Progenitor cell of endocrine pancreas (in vitro differentiated cells): ENCODE measurements around the gene CKB. TPM values are rescaled to one million over a fixed set of nuclear protein-coding genes. Genes with fewer than 3 reads are reported as not detected.

Experiments
- DNase-seq: peaks from one replicate; pipeline ENCODE4 v3.0.0; 2021; ENCODE audit warnings: low spot score; ENCODE audit not compliant: unreplicated experiment
- H3K27ac Mint-ChIP-seq: 2 replicates; pipeline ENCODE4 v1.8.0; 2021; ENCODE audit warnings: mild to moderate bottlenecking, moderate library complexity, mixed read lengths
- H3K27me3 Mint-ChIP-seq: 2 replicates; pipeline ENCODE4 v1.8.0; 2021; ENCODE audit warnings: mixed read lengths
- H3K36me3 Mint-ChIP-seq: 2 replicates; pipeline ENCODE4 v1.8.0; 2022; ENCODE audit warnings: mixed read lengths; ENCODE audit not compliant: insufficient read depth
- H3K4me1 Mint-ChIP-seq: 2 replicates; pipeline ENCODE4 v1.8.0; 2021; ENCODE audit warnings: low read depth, mixed read lengths
- H3K4me3 Mint-ChIP-seq: 2 replicates; pipeline ENCODE4 v1.8.0; 2021; ENCODE audit warnings: low read depth, mild to moderate bottlenecking, moderate library complexity, mixed read lengths
- H3K9me3 Mint-ChIP-seq: 2 replicates; pipeline ENCODE4 v1.8.0; 2021; ENCODE audit warnings: low read depth, mixed read lengths
- CTCF ChIP-seq: fragments of 200-600 bp; sonication (generic); IDR thresholded peaks from one replicate; pipeline ENCODE4 v1.5.0; 2021; ENCODE audit warnings: antibody characterized with exemption, mild to moderate bottlenecking; ENCODE audit not compliant: unreplicated experiment
- total RNA-seq: library from RNA; stranded (reverse); gene quantifications from 2 replicates; pipeline ENCODE4 v1.2.1, GENCODE V29; 2021

CKB gene
- total RNA-seq, 1 donor from 2014 or later = 983 TPM

DNA sequence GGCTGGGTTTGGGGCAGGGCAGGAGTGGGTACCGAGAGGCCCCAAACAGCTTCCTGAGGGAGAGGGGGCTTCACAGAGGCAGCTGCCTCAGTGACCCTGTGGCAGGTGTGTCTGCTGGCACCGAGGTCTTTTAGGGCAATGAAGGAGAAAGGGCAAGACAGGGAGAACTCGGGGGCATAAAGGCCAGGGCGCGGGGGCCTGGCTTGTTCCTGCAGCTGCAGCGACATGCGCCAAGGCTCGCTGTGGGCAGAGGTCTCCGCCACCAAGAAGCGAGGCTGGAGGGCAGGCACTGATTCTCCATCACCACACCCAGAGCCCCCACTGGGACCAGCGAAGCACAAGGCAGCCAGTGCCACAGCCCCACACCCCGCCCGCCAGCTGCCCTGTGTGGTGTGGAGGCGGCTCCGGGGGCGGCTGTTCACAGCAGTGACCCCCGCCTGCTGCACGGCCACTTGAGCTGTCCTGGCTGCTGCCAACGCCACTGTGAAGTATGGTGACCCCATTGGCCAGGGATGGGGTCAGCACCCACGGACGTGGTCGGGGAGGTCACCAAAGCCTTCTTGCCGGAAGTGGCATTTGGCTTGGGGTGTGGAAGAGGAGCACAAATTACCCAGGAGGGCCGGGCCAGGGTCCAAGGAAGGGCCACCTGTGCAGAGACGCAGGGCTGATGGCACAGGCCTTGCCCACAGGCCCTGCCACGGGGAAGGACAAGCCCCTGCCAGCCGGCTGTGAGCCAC is 23.5 kb upstream of the CKB start:
- no peak for TF ChIP-seq CTCF
- no peak for DNase-seq
- Mint-ChIP-seq H3K9me3 (no peaks in the 10 kb centered on the region), H3K27ac (no peak overlapping the region), H3K27me3 (no peaks in the 10 kb centered on the region), H3K4me1 (peaks cover 5% of the 10 kb centered on the region), H3K36me3 (no peaks in the 10 kb centered on the region), H3K4me3 (no peak overlapping the region)

- peaks cover 5% of the 10 kb centered on the region for H3K4me1 Mint-ChIP-seq
- no peak for TF ChIP-seq CTCF
- H3K27me3 Mint-ChIP-seq = no peaks in the 10 kb centered on the region
- H3K36me3 Mint-ChIP-seq = no peaks in the 10 kb centered on the region
- DNase-seq = no peak
- H3K9me3 Mint-ChIP-seq = no peaks in the 10 kb centered on the region
- H3K27ac Mint-ChIP-seq = no peak overlapping the region
- no peak overlapping the region for H3K4me3 Mint-ChIP-seq
These were observed 22.7 kb upstream of the CKB start for GRCh38 chr14:103545219-103545914.

DNA sequence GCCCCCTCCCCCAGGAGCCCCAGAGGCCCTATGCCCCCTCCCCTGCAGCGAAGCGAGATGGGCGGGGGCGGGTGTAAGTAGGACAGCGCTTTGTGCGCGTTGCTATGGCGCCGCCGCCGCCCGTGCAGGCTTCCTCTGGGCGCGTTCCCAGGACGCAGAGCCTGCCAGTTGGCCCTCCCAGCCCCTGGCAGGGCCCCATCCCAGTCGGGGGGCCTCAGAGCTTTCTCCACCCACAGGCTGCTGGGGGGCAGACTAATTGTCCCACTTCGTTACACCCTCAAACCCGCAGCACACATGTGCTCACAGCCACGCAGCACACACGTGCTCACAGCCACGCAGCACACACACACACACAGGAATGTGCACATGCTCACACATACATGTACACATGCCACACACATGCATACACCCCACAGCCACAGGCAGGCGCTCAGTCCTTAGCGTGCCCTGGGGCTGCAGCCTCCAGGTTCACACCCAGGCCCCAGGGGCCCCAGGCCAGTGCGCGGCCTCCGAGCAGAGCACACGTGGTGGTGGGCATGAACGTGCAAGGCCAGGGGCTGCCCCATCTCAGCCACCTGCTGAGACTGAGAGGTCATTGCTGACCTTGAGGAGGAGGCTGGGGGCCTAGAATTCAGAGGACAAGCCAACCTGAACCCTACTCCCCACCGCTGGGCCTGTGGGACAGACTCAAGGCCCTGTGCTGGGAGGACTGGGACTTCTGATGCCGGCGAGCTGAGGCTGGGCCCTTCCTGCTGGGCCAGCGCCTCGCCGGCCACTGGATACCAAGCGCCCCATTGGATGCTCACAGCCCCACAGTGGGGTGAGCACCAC is 22.0 kb upstream of the CKB start:
- Mint-ChIP-seq H3K4me1 (no peaks in the 10 kb centered on the region), H3K9me3 (no peaks in the 10 kb centered on the region), H3K27me3 (no peaks in the 10 kb centered on the region), H3K4me3 (no peak overlapping the region), H3K27ac (peak overlapping the region; percentile 78), H3K36me3 (no peaks in the 10 kb centered on the region)
- no peak for TF ChIP-seq CTCF
- no peak for DNase-seq

DNA sequence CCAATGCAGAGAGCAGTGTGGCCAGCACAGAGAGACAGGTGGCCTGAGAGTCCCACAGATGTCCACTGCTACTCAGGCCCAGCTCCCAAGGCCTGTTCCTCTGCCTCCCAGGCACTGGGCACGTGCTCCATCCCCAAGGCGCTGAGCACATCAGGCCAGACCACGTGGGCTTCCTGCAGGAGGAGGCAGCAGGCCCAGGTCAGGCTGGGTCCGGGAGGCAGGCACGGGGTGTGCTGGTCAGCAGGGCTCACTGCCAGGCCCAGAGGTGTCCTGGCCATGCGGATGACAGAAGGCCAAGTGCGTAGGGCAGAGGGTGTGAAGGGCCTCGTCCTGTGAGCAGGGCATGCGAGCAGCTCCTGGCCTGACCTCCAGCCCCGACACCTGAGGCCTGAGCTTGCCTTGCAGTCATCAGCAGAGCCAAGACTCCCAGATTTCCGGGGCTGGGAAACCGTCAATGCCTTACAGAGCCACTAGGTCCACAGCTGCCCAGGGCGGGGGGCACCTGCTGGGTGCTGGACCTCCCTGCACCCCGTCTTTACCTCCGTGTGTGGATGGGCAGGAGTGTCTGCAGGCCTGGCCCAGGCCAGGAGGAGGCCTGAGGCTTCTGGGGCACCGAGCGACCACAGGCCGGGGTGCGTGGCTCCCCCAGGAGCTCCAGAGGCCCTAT is 21.2 kb upstream of the CKB start:
- Mint-ChIP-seq H3K27ac (no peak overlapping the region), H3K4me1 (no peaks in the 10 kb centered on the region), H3K36me3 (no peaks in the 10 kb centered on the region)

More for the DNA sequence above, 21.2 kb upstream of the CKB start:
- H3K9me3 Mint-ChIP-seq = no peaks in the 10 kb centered on the region
- no peaks in the 10 kb centered on the region for H3K27me3 Mint-ChIP-seq
- no peak for DNase-seq
- no peak for TF ChIP-seq CTCF
- H3K4me3 Mint-ChIP-seq = no peak overlapping the region
